GM11168 (cell line): ENCODE results near the gene HPCAL4.

Source experiments
- in situ Hi-C: fragments of 300-500 bp; cut with MboI; formaldehyde crosslinking; loops from one replicate; pipeline ENCODE4 v1.12.0; 2022; ENCODE audit warnings: low sequenced_read_pairs; ENCODE audit not compliant: unreplicated experiment

The HPCAL4 gene

GRCh38 chr1:39655578-39656268 is 35.5 kb downstream of the HPCAL4 start:
- in situ Hi-C loops = loop anchor here (5.0 kb wide), 1 partner anchor 38 kb away; no protein-coding TSS in a partner anchor

DNA sequence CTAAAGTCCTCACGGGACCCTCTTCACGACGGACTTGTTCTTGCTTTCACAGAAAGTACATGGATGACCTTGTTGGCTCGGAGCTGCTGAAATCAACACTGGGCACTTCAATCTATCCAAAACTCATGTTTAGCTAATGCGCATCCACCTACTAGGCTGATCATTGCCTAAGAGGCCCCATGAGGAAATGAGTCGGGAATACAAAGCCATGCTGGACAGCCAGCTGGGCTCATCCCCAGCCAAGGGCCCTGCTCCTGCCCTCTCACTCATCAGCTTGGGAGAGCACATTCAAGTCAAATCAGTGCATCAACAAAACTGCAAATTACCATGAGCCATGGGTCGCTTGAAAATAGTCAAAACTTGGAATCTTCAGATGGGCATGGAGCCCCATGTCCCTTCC is 36.9 kb downstream of the HPCAL4 start:
- in situ Hi-C loops = no loop called here

DNA sequence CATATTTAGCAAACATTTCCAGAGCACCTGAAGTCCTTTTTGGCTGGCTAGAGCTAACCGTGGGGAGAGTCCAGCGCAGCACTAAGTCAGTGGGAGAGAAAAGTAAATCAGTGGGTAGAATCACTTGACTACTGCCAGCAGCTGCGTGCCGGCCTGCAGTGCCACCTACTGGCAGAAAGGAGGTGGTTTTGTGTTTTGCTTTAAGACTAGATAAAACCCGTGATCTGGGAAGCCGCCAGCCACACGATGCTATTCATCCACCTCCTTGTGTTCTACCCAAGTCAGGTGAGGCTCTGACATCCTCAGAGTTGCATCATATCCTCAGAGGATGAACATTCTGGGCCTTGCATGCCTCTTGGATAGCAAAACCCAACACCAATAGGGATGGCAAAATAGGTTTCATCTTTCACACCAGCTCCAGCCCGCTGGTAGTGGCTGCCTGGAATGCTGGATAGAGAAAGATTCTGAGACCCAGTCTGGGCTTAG is 37.6 kb downstream of the HPCAL4 start:
- in situ Hi-C loops = no loop called here

DNA sequence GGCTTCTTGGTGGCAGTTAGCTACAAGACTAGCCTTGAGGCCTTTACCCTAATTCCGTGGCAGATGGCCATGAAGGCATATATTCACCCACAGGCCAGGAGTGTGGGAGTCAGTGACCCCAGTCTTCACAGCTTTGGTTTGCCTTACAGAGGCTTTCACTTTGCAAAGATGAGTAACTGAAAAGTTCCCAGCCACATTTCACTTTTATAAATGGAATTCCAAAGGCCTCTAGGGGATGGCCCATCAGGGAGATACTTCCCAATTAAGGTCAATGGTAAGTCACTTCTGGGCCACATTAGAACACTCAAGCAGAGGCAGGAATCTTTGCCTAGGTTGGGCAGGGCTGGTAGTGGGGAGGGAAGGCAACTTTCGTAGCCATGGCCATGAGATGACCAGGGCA is 38.7 kb downstream of the HPCAL4 start:
- in situ Hi-C loops = no loop called here

DNA sequence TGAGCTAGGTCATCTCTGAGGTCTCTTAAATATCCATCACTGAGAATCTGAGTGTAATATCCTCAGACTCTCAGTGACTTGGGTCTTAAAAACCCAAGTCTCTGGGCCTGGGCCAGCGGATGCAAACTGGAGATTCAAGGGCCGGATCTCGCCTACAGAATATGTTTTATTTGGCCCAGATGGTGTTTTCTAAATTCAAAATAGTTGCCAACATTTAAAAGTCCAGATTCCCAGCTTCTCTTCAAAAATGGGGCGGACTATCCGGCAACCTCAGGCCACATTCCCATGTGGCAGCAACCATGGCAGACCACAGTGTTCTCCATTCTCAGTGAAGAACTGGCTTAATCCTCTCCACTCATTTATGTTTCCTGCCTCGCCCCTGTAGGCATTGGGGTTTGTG is 39.1 kb downstream of the HPCAL4 start:
- in situ Hi-C loops = no loop called here

GRCh38 chr1:39650431-39650830 is 40.8 kb downstream of the HPCAL4 start:
- in situ Hi-C loops = no loop called here

DNA sequence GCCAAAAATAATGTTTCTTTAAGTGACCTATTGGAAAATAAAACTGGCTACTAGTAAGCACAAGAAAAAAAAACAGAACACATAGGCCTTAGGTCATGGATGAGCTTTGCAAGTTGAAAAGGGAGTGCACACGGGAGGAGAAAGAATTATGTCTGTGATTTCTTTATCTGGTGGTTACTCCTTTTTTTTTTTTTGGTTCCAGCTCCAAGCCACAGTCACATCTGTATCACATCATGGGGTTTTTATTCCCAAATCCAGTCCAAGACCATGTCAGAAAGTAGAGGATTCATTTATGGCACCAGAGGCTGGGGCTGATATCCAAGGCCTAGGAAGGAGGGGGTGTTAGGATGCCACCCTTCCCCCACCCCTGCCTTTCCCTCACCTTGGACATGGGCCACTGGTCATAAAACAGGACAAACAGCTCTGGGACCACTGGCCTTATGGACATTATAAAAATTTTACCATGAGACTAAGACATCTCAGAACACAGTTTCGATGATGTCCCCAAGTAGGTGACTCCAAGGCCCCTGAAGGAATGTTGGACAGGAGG is 41.5 kb downstream of the HPCAL4 start:
- in situ Hi-C loops = no loop called here

DNA sequence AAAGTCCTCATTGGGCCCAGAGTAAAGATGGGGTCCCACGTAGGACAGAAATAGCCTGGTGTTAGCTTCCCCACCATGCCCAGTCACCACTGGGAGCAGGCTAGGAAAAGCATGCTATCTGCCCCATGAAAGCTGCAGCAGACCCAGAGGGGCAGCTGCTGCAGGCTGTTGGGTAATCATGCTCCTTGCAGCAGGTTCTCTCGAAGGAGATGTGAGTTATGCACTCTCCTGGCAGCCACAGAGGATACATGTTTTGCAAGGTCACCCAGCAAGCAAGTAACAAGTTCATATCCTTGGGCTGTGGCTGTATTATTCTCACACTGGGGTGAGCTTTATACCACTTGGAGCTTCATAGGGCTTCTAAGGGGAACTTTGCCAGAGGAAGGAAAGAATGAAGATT is 42.7 kb downstream of the HPCAL4 start:
- in situ Hi-C loops = no loop called here

DNA sequence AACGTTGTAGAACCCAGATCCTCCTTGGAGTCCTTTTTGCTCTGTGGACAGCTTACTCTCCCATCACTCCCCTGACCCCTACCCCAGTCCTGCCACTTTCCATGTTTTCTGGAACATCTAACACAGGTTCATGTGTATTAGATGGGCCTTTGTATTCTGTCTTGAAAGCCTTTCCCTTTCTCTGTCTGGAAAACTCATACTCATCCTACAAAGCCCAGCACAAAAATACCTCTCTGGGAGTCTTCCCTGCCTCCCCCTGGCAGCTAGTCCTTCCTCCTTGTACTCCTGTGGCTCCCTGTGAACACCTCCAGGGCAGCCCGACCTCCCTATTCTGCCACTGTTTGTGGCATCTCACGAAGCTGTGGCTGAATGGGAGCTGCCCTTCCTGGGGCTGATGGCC is 44.0 kb downstream of the HPCAL4 start:
- in situ Hi-C loops = no loop called here

DNA sequence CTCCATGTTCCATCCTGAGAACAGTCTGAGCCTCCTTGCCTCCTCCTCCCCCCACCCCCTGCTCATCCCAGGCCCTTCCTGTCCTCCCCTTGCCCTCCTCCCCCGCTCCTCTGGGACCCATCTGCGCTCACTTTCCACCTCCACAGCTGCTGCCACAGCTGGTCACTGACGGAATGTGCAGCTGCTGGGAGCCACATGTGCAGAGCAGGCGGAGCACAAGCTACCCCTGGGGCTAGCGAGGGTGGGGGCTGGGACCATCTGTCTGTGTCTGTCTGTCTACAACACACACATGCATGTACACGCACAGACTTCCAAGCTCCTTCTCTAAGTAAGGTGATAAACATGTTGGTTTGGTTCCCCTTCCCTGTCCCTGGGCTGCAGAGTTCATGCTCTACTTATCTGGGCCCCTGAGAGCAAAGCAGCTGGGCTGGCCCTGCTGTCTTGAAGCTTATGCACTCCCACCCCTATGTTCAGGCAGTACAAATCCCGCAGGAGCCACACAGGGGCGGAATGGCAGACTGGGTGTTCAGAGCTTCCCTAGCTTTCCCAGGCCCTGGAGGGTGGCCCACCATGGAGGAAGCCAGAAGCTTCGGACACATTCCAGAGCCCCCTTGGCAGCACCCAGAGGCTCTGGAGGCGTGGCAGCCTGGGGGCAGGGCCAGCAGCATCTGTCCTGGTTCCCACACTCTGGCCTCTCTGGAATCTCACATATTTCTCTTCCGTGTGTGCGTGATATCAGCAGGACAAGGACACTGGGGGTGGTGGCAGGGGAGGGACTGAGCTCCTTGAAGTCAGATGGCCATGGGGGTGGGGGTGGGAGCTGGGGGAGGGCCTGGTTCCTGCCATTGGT is 44.8 kb downstream of the HPCAL4 start:
- in situ Hi-C loops = no loop called here

- in situ Hi-C loops = no loop called here
Measured at GRCh38 chr1:39645411-39646043, 45.7 kb downstream of the HPCAL4 start.

- in situ Hi-C loops = no loop called here
Measured at GRCh38 chr1:39643705-39644104, 47.5 kb downstream of the HPCAL4 start.

GRCh38 chr1:39642796-39643195 is 48.4 kb downstream of the HPCAL4 start:
- in situ Hi-C loops = no loop called here

- in situ Hi-C loops = no loop called here
Measured at GRCh38 chr1:39640861-39641260, 50.4 kb downstream of the HPCAL4 start.

DNA sequence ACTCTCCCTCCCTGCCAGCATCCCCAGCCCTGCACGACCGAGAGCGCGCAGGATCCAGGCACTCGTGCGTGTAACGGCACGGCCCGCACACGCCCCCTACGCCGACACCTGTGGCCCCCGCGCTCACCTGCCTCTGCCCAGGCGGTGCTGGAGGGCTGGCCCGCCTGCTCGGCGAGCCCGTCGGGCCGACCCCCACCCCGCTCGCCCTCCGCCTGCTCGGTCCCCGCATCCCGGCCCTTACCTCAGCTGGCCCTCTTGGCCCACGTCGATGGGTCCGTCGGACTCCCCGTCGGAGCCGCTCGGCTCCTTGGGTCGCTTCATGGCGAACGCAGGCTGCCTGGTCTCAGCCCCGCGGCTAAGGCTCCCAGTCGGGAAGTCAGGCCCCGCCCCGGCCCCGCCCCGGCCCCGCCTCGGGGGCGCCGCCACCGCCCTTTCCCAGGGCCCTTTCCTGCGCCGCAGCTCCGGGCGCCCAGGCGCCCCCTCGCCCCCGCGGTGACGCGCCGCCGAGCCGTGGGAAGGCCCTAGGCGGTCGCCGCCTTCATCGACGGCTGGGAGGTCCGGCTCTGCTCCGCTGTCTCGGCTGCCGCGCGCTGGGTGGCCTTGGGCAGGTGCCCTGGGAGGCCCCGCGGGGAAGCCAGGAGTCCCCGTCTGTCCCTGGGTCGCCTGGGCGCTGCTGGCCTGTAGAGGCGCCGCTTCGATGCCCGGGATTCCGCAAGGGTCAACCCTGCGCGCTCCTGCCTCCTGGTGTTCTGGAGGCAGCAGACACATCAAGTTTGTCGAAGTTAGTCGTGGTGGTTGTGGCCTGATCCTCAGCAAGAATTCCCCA is 51.7 kb downstream of the HPCAL4 start, which contains the start of gene HEYL:
TSS of gene HEYL (minus strand) at position 339 of the 826 bp plus-strand sequence. CDS start at position 321, 18 bp downstream.
- in situ Hi-C loops = no loop called here

- in situ Hi-C loops = no loop called here
Measured at GRCh38 chr1:39638965-39639304, 52.3 kb downstream of the HPCAL4 start.

GRCh38 chr1:39637361-39637760 is 53.9 kb downstream of the HPCAL4 start:
- in situ Hi-C loops = no loop called here

GRCh38 chr1:39635871-39636210 is 55.4 kb downstream of the HPCAL4 start:
- in situ Hi-C loops = no loop called here

DNA sequence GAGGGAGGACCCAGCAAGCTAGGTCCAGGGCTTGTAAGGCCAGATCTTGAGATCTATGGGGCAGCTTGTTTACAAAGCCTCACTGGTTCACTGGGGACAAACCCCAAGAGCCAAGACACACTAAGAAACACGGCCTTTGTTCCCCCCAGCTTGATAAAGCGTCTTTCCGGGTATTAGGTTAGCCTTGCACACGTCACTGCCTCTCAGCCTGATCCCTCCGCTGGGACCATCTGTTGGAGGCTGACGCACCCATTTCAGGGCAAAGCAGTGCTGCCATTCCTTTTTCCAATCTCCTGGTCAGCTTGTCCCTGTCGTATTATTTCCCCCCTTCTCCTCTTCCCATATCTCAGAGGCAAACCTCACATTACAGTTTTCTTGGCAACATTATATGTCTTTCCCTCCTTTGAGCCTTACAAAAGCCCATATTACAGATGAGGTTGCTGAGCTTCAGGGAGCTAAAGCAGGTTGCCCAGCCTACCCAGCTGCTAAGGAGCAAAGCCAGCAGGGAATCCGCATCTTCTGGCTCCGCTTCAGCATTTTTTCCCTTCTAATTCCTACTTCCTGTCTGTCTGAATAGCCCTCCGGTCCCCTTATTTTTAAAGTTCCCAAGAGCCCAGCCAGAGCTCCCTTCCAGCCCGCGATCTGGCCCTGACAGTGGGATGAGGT is 55.9 kb downstream of the HPCAL4 start:
- in situ Hi-C loops = no loop called here
